Measurements from ENCODE around the gene KRT25.

The KRT25 gene

DNA sequence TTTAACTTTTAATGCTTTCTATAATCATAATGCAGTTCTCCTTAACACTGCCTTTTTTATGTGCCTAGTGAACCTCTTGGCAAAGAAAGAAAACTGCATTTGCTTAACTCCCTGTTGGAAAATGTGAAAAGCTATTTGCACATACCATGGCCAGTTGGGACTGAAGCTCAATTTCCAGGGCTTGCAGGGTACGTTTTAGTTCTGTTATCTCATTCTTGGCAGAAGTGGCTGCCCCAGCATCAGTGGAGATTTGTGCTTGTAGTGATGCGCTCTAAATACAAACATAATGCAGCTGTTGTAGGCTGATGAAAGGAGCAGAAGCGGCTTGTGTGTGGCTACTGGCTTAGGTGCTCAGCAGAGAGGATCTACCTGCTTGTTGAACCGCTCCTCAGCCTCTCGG lies 55.3 kb downstream of the KRT25 start:
- Histone ChIP-seq H2AFZ (ENCODE audit: low read depth, low read length) (no peak overlapping the region), H3K4me2 (ENCODE audit: low read length) (no peak overlapping the region), H3K4me1 (ENCODE audit: low read length) (peaks cover 9% of the 10 kb centered on the region), H3K9ac (ENCODE audit: low read length) (no peak overlapping the region), H3K9me3 (ENCODE audit: insufficient read depth, low read length) (no peaks in the 10 kb centered on the region), H3K27me3 (ENCODE audit: low read depth, low read length) (peaks cover 22% of the 10 kb centered on the region), H4K20me1 (ENCODE audit: insufficient read depth, low read length) (no peaks in the 10 kb centered on the region), H3K79me2 (ENCODE audit: low read length) (no peaks in the 10 kb centered on the region), H3K27ac (ENCODE audit: low read length) (no peak overlapping the region), H3K4me3 (ENCODE audit: low read length) (no peak overlapping the region), H3K36me3 (replicated peaks; ENCODE audit: low read depth, low read length) (no peaks in the 10 kb centered on the region)
- TF ChIP-seq EZH2phosphoT487 (IDR thresholded peaks at IDR 0.05; ENCODE audit: low read depth) = no peak
- TF ChIP-seq, protein P1, sequence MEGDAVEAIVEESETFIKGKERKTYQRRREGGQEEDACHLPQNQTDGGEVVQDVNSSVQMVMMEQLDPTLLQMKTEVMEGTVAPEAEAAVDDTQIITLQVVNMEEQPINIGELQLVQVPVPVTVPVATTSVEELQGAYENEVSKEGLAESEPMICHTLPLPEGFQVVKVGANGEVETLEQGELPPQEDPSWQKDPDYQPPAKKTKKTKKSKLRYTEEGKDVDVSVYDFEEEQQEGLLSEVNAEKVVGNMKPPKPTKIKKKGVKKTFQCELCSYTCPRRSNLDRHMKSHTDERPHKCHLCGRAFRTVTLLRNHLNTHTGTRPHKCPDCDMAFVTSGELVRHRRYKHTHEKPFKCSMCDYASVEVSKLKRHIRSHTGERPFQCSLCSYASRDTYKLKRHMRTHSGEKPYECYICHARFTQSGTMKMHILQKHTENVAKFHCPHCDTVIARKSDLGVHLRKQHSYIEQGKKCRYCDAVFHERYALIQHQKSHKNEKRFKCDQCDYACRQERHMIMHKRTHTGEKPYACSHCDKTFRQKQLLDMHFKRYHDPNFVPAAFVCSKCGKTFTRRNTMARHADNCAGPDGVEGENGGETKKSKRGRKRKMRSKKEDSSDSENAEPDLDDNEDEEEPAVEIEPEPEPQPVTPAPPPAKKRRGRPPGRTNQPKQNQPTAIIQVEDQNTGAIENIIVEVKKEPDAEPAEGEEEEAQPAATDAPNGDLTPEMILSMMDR (IDR thresholded peaks at IDR 0.05; ENCODE audit: low read depth, low read length) = no peak

DNA sequence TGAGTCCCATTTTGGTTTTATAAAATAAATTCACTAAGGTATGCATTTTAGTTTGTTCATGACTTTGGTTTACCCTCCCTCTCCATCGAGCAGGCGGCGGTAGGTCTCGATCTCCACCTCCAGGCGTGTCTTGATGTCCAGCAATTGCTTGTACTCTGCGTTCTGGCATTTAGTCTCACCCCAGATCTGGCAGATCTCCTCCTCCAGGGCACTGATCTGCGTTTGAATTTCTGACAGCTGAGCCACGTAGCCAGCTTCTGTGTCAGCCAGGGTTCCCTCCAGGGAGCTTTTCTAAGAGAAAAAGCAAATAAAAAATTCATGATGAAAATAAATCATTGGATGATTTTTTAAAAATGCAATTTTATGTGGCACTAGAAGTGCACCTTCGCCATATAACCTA lies 55.8 kb downstream of the KRT25 start:
- H3K27me3 ChIP-seq (ENCODE audit: low read depth, low read length) = peaks cover 19% of the 10 kb centered on the region
- H3K4me3 ChIP-seq (ENCODE audit: low read length) = no peak overlapping the region
- H3K9ac ChIP-seq (ENCODE audit: low read length) = no peak overlapping the region
- H4K20me1 ChIP-seq (ENCODE audit: insufficient read depth, low read length) = no peaks in the 10 kb centered on the region
- no peaks in the 10 kb centered on the region for H3K79me2 ChIP-seq (ENCODE audit: low read length)
- H3K9me3 ChIP-seq (ENCODE audit: insufficient read depth, low read length) = no peaks in the 10 kb centered on the region
- H3K4me1 ChIP-seq (ENCODE audit: low read length) = peaks cover 9% of the 10 kb centered on the region
- no peaks in the 10 kb centered on the region for H3K36me3 ChIP-seq (replicated peaks; ENCODE audit: low read depth, low read length)
- no peak overlapping the region for H3K4me2 ChIP-seq (ENCODE audit: low read length)
- TF ChIP-seq, protein P1 (IDR thresholded peaks at IDR 0.05; ENCODE audit: low read depth, low read length) = no peak
- no peak for TF ChIP-seq EZH2phosphoT487 (IDR thresholded peaks at IDR 0.05; ENCODE audit: low read depth)
- no peak overlapping the region for H3K27ac ChIP-seq (ENCODE audit: low read length)
- H2AFZ ChIP-seq (ENCODE audit: low read depth, low read length) = no peak overlapping the region

Measured in OCI-LY3 (cell line).